Nephron progenitor cell (in vitro differentiated cells): ENCODE measurements around the gene CRYBG3.

ENCODE experiments used
- DNase-seq: peaks from one replicate; pipeline ENCODE4 v3.0.0; 2021
- H3K27ac Mint-ChIP-seq: 2 replicates; pipeline ENCODE4 v1.8.0; 2021; ENCODE audit warnings: mild to moderate bottlenecking, moderate library complexity, mixed read lengths
- H3K27me3 Mint-ChIP-seq: 2 replicates; pipeline ENCODE4 v1.8.0; 2021; ENCODE audit warnings: mild to moderate bottlenecking, low read depth, mixed read lengths; ENCODE audit not compliant: poor library complexity
- H3K36me3 Mint-ChIP-seq: 2 replicates; pipeline ENCODE4 v1.8.0; 2021; ENCODE audit warnings: low read depth, mixed read lengths
- H3K4me1 Mint-ChIP-seq: 2 replicates; pipeline ENCODE4 v1.8.0; 2021; ENCODE audit warnings: mixed read lengths
- H3K4me3 Mint-ChIP-seq: 2 replicates; pipeline ENCODE4 v1.8.0; 2021; ENCODE audit warnings: mild to moderate bottlenecking, moderate library complexity, mixed read lengths
- H3K9me3 Mint-ChIP-seq: 2 replicates; pipeline ENCODE4 v1.8.0; 2021; ENCODE audit warnings: mild to moderate bottlenecking, moderate library complexity, mixed read lengths
- CTCF ChIP-seq: fragments of 200-600 bp; sonication (generic); IDR thresholded peaks from 2 replicates; pipeline ENCODE4 v1.5.0; 2021; ENCODE audit warnings: antibody characterized with exemption

CRYBG3 gene

DNA sequence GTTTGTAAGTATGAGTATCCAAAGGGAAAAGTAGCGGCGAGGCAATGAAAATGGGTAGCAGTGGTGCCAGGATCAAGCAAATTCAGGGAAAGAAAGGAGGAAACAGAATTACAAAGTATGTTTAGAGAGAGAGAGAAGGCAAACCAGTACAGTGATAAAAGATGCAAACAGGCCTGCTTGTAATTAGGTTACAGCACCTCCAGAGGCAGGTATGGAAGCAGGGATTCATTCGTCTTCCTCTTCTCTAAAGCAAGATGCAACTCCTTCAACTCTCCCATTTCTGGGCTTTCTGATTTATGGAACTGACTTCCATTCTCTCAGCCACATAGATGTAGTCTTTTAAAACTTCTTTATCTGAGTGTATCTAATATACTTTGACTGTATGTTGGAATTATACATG is 68.0 kb downstream of the CRYBG3 start:
- Mint-ChIP-seq H3K4me1 (no peaks in the 10 kb centered on the region), H3K4me3 (no peak overlapping the region), H3K27ac (peak overlapping the region; percentile 0), H3K9me3 (no peaks in the 10 kb centered on the region), H3K36me3 (peaks cover 7% of the 10 kb centered on the region), H3K27me3 (no peaks in the 10 kb centered on the region)
- TF ChIP-seq CTCF = no peak
- no peak for DNase-seq

- no peak for DNase-seq
- Mint-ChIP-seq H3K27me3 (no peaks in the 10 kb centered on the region), H3K9me3 (no peaks in the 10 kb centered on the region), H3K4me3 (no peak overlapping the region), H3K27ac (no peak overlapping the region), H3K4me1 (no peaks in the 10 kb centered on the region), H3K36me3 (peaks cover 7% of the 10 kb centered on the region)
- TF ChIP-seq CTCF = no peak
Observed at GRCh38 chr3:97892852-97893251, 71.0 kb downstream of the CRYBG3 start.

DNA sequence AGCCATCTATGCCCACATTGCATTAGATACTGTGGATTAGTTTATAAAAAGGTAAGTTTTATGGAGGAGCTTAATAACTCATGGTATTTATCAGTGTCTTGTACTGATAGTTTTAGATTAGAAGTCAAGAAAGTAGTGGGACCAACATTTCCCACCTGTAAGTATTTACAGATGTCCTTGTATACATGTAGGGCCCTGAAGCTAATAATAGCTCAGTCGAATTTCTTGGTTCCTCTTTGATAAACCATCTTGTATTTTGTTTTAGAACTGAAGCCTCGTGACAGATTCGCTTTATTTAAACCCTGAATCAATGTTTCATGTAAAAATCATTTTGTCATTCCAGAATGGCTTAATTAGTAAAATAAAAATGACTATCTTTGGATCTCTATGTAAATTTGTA is 73.4 kb downstream of the CRYBG3 start:
- no peak overlapping the region for H3K27ac Mint-ChIP-seq
- no peaks in the 10 kb centered on the region for H3K27me3 Mint-ChIP-seq
- peaks cover 7% of the 10 kb centered on the region for H3K36me3 Mint-ChIP-seq
- no peaks in the 10 kb centered on the region for H3K4me1 Mint-ChIP-seq
- no peak overlapping the region for H3K4me3 Mint-ChIP-seq
- no peaks in the 10 kb centered on the region for H3K9me3 Mint-ChIP-seq
- no peak for TF ChIP-seq CTCF
- no peak for DNase-seq

- H3K4me1 Mint-ChIP-seq = no peaks in the 10 kb centered on the region
- no peak for TF ChIP-seq CTCF
- H3K27me3 Mint-ChIP-seq = no peaks in the 10 kb centered on the region
- H3K4me3 Mint-ChIP-seq = no peak overlapping the region
- no peaks in the 10 kb centered on the region for H3K9me3 Mint-ChIP-seq
- no peak overlapping the region for H3K27ac Mint-ChIP-seq
- H3K36me3 Mint-ChIP-seq = peaks cover 7% of the 10 kb centered on the region
- DNase-seq = no peak
Observed at GRCh38 chr3:97896129-97896528, 74.3 kb downstream of the CRYBG3 start.

DNA sequence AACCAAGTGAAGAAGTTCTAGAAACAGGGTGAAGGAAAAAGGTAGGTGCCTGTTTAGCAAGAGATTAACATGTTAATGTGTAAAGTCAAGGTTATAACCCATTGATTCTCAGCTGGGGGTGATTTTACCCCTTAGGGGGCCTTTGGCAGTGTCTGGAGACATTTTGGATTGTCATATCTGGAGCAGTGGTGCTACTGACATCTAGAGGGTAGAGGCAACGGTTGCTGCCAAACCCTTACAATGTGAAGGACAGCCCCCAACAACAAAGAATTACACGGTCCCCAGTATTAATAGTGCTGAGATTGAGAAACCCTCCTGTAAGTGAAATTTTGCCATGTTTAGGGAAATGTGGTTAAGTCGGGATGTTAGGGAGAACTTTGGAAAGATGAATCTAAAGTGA is 74.7 kb downstream of the CRYBG3 start:
- H3K27me3 Mint-ChIP-seq = no peaks in the 10 kb centered on the region
- no peak for TF ChIP-seq CTCF
- H3K4me3 Mint-ChIP-seq = no peak overlapping the region
- no peak for DNase-seq
- H3K4me1 Mint-ChIP-seq = no peaks in the 10 kb centered on the region
- H3K36me3 Mint-ChIP-seq = peaks cover 7% of the 10 kb centered on the region
- no peaks in the 10 kb centered on the region for H3K9me3 Mint-ChIP-seq
- no peak overlapping the region for H3K27ac Mint-ChIP-seq

GRCh38 chr3:97899331-97899730 is 77.5 kb downstream of the CRYBG3 start:
- no peak overlapping the region for H3K27ac Mint-ChIP-seq
- H3K4me3 Mint-ChIP-seq = no peak overlapping the region
- no peaks in the 10 kb centered on the region for H3K27me3 Mint-ChIP-seq
- TF ChIP-seq CTCF = no peak
- no peak for DNase-seq
- H3K36me3 Mint-ChIP-seq = no peaks in the 10 kb centered on the region
- H3K9me3 Mint-ChIP-seq = peaks cover 4% of the 10 kb centered on the region
- H3K4me1 Mint-ChIP-seq = no peaks in the 10 kb centered on the region
